ENCODE data around the gene MAST4.

The MAST4 gene

GRCh38 chr5:66728049-66728448 lies 131.9 kb downstream of the MAST4 start:
- no peak for TF ChIP-seq CTCF (IDR thresholded peaks at IDR 0.05; ENCODE audit: low read depth, low read length)
- no peak for DNase-seq (ENCODE audit: low read depth in 2 of 2)
- H3K4me3 ChIP-seq (replicated peaks in 1 of 2; ENCODE audit: low read depth in 2 of 2, low read length in 2 of 2) = no peak overlapping the region

- no peak for TF ChIP-seq CTCF (IDR thresholded peaks at IDR 0.05; ENCODE audit: low read depth, low read length)
- no peak for DNase-seq (ENCODE audit: low read depth in 2 of 2)
- no peak overlapping the region for H3K4me3 ChIP-seq (replicated peaks in 1 of 2; ENCODE audit: low read depth in 2 of 2, low read length in 2 of 2)
Measured at GRCh38 chr5:66737096-66737495, 140.9 kb downstream of the MAST4 start.

DNA sequence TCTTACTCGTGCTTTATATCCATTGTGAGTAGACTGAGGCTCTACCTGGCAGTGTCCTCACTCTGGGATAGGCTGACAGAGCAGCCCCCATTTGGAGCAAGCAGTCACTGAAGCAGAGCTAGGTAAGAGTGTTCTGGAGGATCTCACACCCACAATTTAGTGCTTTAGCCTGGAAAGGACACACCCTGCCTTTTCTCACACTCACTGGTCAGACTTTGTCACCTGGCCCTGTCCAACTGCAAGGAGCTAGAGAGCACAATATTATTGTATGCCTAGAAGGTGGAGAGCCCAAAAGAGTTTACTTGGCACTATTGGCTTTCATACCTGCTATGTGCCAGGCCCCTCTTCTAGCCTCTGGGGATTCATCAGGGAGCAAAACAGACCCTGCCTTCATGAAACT lies 141.9 kb downstream of the MAST4 start:
- H3K4me3 ChIP-seq (replicated peaks in 1 of 2; ENCODE audit: low read depth in 2 of 2, low read length in 2 of 2) = no peak overlapping the region
- no peak for TF ChIP-seq CTCF (IDR thresholded peaks at IDR 0.05; ENCODE audit: low read depth, low read length)
- no peak for DNase-seq (ENCODE audit: low read depth in 2 of 2)

DNA sequence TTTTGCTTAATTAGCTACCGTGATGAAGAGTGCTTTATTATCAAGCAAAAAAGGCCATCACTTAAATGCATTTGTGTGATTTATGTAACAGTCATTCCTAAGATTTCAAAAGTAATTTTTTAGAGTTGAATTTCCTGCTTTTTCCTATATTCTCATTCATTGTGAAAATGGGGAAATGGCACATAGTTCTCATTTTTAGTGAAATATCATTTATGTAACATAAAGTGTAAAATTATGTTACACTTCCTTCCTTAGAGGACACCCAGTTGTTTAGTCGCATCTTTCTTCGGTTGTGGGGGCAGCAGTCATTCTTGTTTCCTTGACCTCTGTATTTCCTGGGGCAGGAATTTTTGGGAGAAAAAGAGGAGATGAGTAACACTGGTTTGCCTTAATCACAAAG lies 142.8 kb downstream of the MAST4 start:
- no peak for DNase-seq (ENCODE audit: low read depth in 2 of 2)
- no peak for TF ChIP-seq CTCF (IDR thresholded peaks at IDR 0.05; ENCODE audit: low read depth, low read length)
- H3K4me3 ChIP-seq (replicated peaks in 1 of 2; ENCODE audit: low read depth in 2 of 2, low read length in 2 of 2) = no peak overlapping the region

GRCh38 chr5:66739951-66740350 lies 143.8 kb downstream of the MAST4 start:
- DNase-seq (ENCODE audit: low read depth in 2 of 2) = peak in 1 of 2 donors; percentile 2
- H3K4me3 ChIP-seq (replicated peaks in 1 of 2; ENCODE audit: low read depth in 2 of 2, low read length in 2 of 2) = no peak overlapping the region
- TF ChIP-seq CTCF (IDR thresholded peaks at IDR 0.05; ENCODE audit: low read depth, low read length) = no peak

GRCh38 chr5:66741394-66741793 lies 145.2 kb downstream of the MAST4 start:
- H3K4me3 ChIP-seq (replicated peaks in 1 of 2; ENCODE audit: low read depth in 2 of 2, low read length in 2 of 2) = no peak overlapping the region
- TF ChIP-seq CTCF (IDR thresholded peaks at IDR 0.05; ENCODE audit: low read depth, low read length) = no peak
- no peak for DNase-seq (ENCODE audit: low read depth in 2 of 2)
